Measurements from ENCODE around the gene LPIN1. TPM values are rescaled to one million over a fixed set of nuclear protein-coding genes. Genes with fewer than 3 reads are reported as not detected.

The LPIN1 gene
- total and polyA plus RNA-seq, 2 of the 8 experiments (the other 6 are each of a cell fraction or from before 2014, with no cell fraction given) = 4.3 to 9.8 TPM

- Histone ChIP-seq H3K27me3 (replicated peaks in 1 of 4; ENCODE audit: control insufficient read depth in 3 of 4, extremely low read depth in 1 of 4, insufficient read depth in 3 of 4, low read length in 3 of 4) (no peaks in the 10 kb centered on the region), H3K4me3 (ENCODE audit: extremely low read depth in 1 of 4, insufficient read depth in 2 of 4, low read depth in 3 of 4, low read length in 4 of 4) (peak overlapping the region in 1 of 4 experiments; percentile 33; a peak in 1 of 8 replicates), H2BK120ac (replicated peaks; ENCODE audit: low read depth, low read length) (peak overlapping the region; percentile 61), H4K5ac (ENCODE audit: insufficient read length, low read depth, low read length) (peak overlapping the region; percentile 30), H3K79me1 (ENCODE audit: low read depth, low read length) (no peaks in the 10 kb centered on the region), H2AFZ (ENCODE audit: low read length) (peak overlapping the region; percentile 43), H3K56ac (replicated peaks; ENCODE audit: insufficient read length, low read depth, low read length) (peak overlapping the region; percentile 56), H2BK12ac (ENCODE audit: low read depth, low read length) (peak overlapping the region; percentile 89; the same call in 1 of the 2 replicates), H2BK15ac (ENCODE audit: low read length) (no peak overlapping the region; the same call in 1 of the 2 replicates), H4K91ac (replicated peaks; ENCODE audit: insufficient read length, low read length) (peak overlapping the region; percentile 97), H4K20me1 (replicated peaks in 1 of 2; ENCODE audit: control insufficient read depth in 1 of 2, insufficient read depth in 2 of 2, low read length in 2 of 2) (no peaks in the 10 kb centered on the region), H3K23ac (ENCODE audit: insufficient read length) (no peak overlapping the region), H3K4ac (replicated peaks; ENCODE audit: insufficient read length, low read depth, low read length) (no peak overlapping the region), H3K9me3 (ENCODE audit: insufficient read depth in 2 of 2, low read depth in 1 of 2, low read length in 1 of 2) (no peaks in the 10 kb centered on the region), H3K4me1 (replicated peaks in 1 of 4; ENCODE audit: control insufficient read depth in 3 of 4, insufficient read depth in 4 of 4, low read length in 3 of 4) (peaks cover 4 to 15% (median 8%) of the 10 kb centered on the region in 4 experiments; a peak in 6 of 7 replicates), H3K27ac (ENCODE audit: low read depth, low read length) (peak overlapping the region; percentile 48; the same call in 1 of the 2 replicates), H2BK5ac (ENCODE audit: low read depth, low read length) (peak overlapping the region; percentile 98), H2BK20ac (ENCODE audit: low read length) (peak overlapping the region; percentile 97; the same call in 1 of the 2 replicates), H4K8ac (ENCODE audit: extremely low read depth, insufficient read depth, low read length) (0 out of 2 replicates have a peak overlapping the region, but pooled peaks have one; percentile 53), H3K79me2 (ENCODE audit: control insufficient read depth in 1 of 2, insufficient read depth in 2 of 2, low read length in 2 of 2) (no peaks in the 10 kb centered on the region), H3K14ac (ENCODE audit: insufficient read length) (no peak overlapping the region), H3K18ac (ENCODE audit: extremely low read depth, low read length) (peak overlapping the region; percentile 97), H3K4me2 (ENCODE audit: insufficient read depth in 1 of 2, low read depth in 2 of 2, low read length in 2 of 2) (peak overlapping the region; percentile 15 to 59; a peak in 3 of 4 replicates), H3K36me3 (ENCODE audit: control insufficient read depth in 2 of 4, insufficient read depth in 4 of 4, low read length in 3 of 4) (peaks cover 0 to 4% (median 0%) of the 10 kb centered on the region in 4 experiments; a peak in 4 of 8 replicates), H2AK5ac (ENCODE audit: low read depth, low read length) (no peak overlapping the region), H3K23me2 (ENCODE audit: low read depth, low read length) (no peaks in the 10 kb centered on the region), H3K9ac (replicated peaks in 1 of 4; ENCODE audit: extremely low read depth in 1 of 4, low read depth in 3 of 4, low read length in 3 of 4) (peak overlapping the region in 2 of 4 experiments; percentile 14 to 25; a peak in 2 of 7 replicates)
- FAIRE-seq (no peak), DNase-seq (ENCODE audit: low read depth in 1 of 2, low spot score in 2 of 2) (peak; percentile 60 to 65)
- WGBS, 2 experiments (ENCODE audit: extremely low coverage in 1 of 2, insufficient coverage in 1 of 2, insufficient read length in 1 of 2, insufficient replicate concordance in 2 of 2, low coverage in 1 of 2, low lambda C conversion rate in 2 of 2, missing lambda C conversion rate in 1 of 2) = 20% methylated on average over 11 of the region's 11 CpGs; no CpG with 5 or more reads in 1 of the 2 experiments
- ChIA-PET CTCF (ENCODE audit: partially characterized antibody) (interaction anchor here (0.6 to 2.9 kb wide), 46 partner anchors 9 to 1177 kb away, joined by 3 to 18 read pairs (median 3); no protein-coding TSS in a partner anchor), POLR2A (ENCODE audit: partially characterized antibody) (interaction anchor here (1.4 kb wide), 1 partner anchor 20 kb away, joined by 4 read pairs; no protein-coding TSS in a partner anchor)
- TF ChIP-seq TEAD4 (IDR thresholded peaks at IDR 0.05; ENCODE audit: low read depth, low read length) = no peak
- TF ChIP-seq FOSL1 (IDR thresholded peaks at IDR 0.05; ENCODE audit: insufficient read depth, low read depth, low read length) = no peak
- TF ChIP-seq EZH2 (IDR thresholded peaks at IDR 0.05; ENCODE audit: low read depth, low read length, severe bottlenecking) = no peak
- TF ChIP-seq CTCF (IDR thresholded peaks at IDR 0.05; ENCODE audit: control extremely low read depth in 1 of 3, insufficient read depth in 1 of 3, low read depth in 1 of 3, low read length in 3 of 3) = peak; percentile 60 to 67 (median 62)
- no peak for TF ChIP-seq PHF8 (conservative IDR thresholded peaks at IDR 0.05; ENCODE audit: low read depth, low read length)
- no peak for TF ChIP-seq BRCA1 (IDR thresholded peaks at IDR 0.05; ENCODE audit: low read depth, low read length)
- TF ChIP-seq CEBPB (IDR thresholded peaks at IDR 0.05; ENCODE audit: low read depth, low read length) = no peak
- 0 out of 2 replicates have a peak, but pooled peaks have one; percentile 16 for TF ChIP-seq TAF1 (IDR thresholded peaks at IDR 0.05; ENCODE audit: low read depth, low read length)
- TF ChIP-seq KDM4A (IDR thresholded peaks at IDR 0.05; ENCODE audit: low read depth, low read length, severe bottlenecking) = no peak
These were observed 83.0 kb downstream of the LPIN1 start for GRCh38 chr2:11829324-11829946.

All from H1 (cell line).